ENCODE data around the gene TBC1D5. TPM values are rescaled to one million over a fixed set of nuclear protein-coding genes. Genes with fewer than 3 reads are reported as not detected.
A peak's percentile ranks its signal among the peaks of the same experiment; 100 is the strongest.

The TBC1D5 gene
- total and polyA plus RNA-seq, 2 experiments from 2014 or later = 31.0 to 69.9 TPM

GRCh38 chr3:17384567-17385296, 357.7 kb downstream of the TBC1D5 start:
- no peak overlapping the region for H3K4me3 ChIP-seq
- no peaks in the 10 kb centered on the region for H3K9me2 ChIP-seq (ENCODE audit: insufficient read depth)
- H3K9me3 ChIP-seq (ENCODE audit: low read depth) = no peaks in the 10 kb centered on the region
- in situ Hi-C loops (cut with MboI) = no loop called here
- H3K79me2 ChIP-seq (ENCODE audit: insufficient read depth) = no peaks in the 10 kb centered on the region
- H3K4me2 ChIP-seq (ENCODE audit: unreplicated experiment) = no peak overlapping the region
- H3K36me3 ChIP-seq (ENCODE audit: low read depth) = no peaks in the 10 kb centered on the region
- TF ChIP-seq EZH2 (IDR thresholded peaks at IDR 0.05; ENCODE audit: insufficient read depth, poor library complexity, severe bottlenecking) (no peak), EZH2phosphoT487 (IDR thresholded peaks at IDR 0.05; ENCODE audit: insufficient read depth, low read depth) (no peak)
- H3K27me3 ChIP-seq (replicated peaks; ENCODE audit: insufficient read depth) = no peaks in the 10 kb centered on the region
- no peak overlapping the region for H3K27ac ChIP-seq
- H2AFZ ChIP-seq = no peak overlapping the region
- WGBS, 2 experiments (ENCODE audit: low coverage in 1 of 2, low lambda C conversion rate in 2 of 2, missing lambda C conversion rate in 2 of 2) = 35 to 38% methylated on average over 3 of the region's 3 CpGs
- peaks cover 8% of the 10 kb centered on the region for H3F3A ChIP-seq (ENCODE audit: insufficient read depth)
- H4K20me1 ChIP-seq (ENCODE audit: insufficient read depth) = no peaks in the 10 kb centered on the region
- 0 out of 2 replicates have a peak, but pooled peaks cover 4% of the 10 kb centered on the region for H3K4me1 ChIP-seq (ENCODE audit: insufficient read depth)
- peak; percentile 53 for DNase-seq
- H3K9ac ChIP-seq = no peak overlapping the region

DNA sequence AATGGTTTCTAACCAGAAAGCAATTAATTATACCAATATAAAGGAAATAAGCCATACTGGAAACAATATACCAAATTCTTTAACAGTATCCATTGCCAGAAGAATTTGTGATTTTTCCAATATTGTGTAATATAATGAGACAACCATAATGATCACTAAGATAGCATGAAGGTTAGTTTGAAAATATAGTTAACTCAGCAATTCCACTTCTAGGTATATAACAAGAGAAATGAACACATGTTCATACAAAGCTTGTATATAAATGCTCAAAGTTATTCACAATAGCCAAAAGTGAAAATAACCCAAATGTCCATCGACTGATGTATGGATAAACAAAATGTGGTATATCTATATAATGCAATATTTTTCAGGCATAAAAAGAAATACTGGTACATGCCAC, 369.1 kb downstream of the TBC1D5 start:
- Histone ChIP-seq H3K9me2 (ENCODE audit: insufficient read depth) (no peaks in the 10 kb centered on the region), H3F3A (ENCODE audit: insufficient read depth) (peaks cover 12% of the 10 kb centered on the region), H3K27me3 (replicated peaks; ENCODE audit: insufficient read depth) (no peaks in the 10 kb centered on the region), H3K36me3 (ENCODE audit: low read depth) (0 out of 2 replicates have a peak, but pooled peaks cover 4% of the 10 kb centered on the region), H3K9me3 (ENCODE audit: low read depth) (no peaks in the 10 kb centered on the region), H3K4me3 (no peak overlapping the region), H3K79me2 (ENCODE audit: insufficient read depth) (no peaks in the 10 kb centered on the region), H3K9ac (no peak overlapping the region), H3K4me2 (ENCODE audit: unreplicated experiment) (no peak overlapping the region), H3K4me1 (ENCODE audit: insufficient read depth) (peaks cover 9% of the 10 kb centered on the region), H2AFZ (no peak overlapping the region), H3K27ac (peak overlapping the region; percentile 40), H4K20me1 (ENCODE audit: insufficient read depth) (no peaks in the 10 kb centered on the region)
- in situ Hi-C loops (cut with MboI) = no loop called here
- 100% methylated on average over 1 of the region's 1 CpG for WGBS, 2 experiments (ENCODE audit: low coverage in 1 of 2, low lambda C conversion rate in 2 of 2, missing lambda C conversion rate in 2 of 2)
- no peak for TF ChIP-seq EZH2phosphoT487 (IDR thresholded peaks at IDR 0.05; ENCODE audit: insufficient read depth, low read depth)
- TF ChIP-seq EZH2 (IDR thresholded peaks at IDR 0.05; ENCODE audit: insufficient read depth, poor library complexity, severe bottlenecking) = no peak
- DNase-seq = no peak

DNA sequence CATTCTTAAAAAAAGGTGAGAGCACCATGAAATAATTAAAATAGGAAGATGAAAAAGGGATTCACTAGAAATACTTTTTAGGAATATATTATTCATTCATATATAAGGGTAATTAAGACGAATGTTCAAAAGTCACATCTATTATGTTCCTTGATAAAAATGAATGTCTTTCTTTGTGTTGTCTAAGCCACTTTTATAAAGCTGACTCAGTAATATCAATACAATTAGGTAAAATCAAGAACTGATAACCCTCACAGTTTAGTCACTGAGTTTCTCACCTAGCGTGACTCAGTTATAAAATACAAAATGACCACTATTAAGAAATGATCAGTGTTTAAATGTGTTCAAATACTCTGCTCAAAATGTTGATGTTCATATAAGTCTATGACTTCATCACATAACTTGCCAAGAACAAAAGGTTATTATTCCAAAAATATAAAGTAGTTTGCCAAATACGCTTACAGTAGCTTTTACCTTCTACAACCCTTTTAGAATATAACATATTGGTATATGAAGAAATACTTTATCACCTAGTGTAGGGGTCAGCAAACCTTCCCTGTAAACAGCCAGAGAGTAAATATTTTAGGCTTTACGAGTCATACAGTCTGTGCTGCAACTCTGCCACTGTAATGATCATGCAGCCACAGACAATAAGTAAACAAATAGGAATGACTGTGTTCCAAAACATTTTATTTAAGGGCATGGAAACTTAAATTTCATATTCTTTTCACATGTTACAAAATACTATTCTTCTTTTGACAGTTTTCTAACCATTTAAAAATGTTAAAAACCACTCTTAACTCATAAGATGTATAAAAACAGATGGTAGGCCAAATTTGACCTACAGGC, 369.8 kb downstream of the TBC1D5 start:
- in situ Hi-C loops (cut with MboI) = no loop called here
- WGBS, 2 experiments (ENCODE audit: low coverage in 1 of 2, low lambda C conversion rate in 2 of 2, missing lambda C conversion rate in 2 of 2) = 94% methylated on average over 4 of the region's 4 CpGs

DNA sequence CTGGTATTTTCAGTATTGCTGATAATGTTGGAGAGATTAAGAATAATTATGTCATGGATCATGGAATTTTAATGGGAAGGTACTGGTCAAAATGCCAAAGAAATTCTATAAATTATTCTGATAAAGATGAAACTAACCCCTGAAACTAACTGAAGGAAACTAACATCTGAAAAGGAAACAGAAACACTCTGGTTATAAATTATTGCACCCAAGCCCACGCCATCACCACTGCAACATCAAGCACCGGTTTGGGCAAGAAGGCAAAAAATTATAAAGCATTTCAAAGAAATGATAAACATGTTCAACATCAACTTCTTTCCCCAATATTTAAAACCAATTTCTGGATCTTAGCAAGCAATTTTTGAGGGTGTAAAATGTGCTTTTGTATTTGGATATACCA, 372.5 kb downstream of the TBC1D5 start:
- H3K27ac ChIP-seq = no peak overlapping the region
- H3K79me2 ChIP-seq (ENCODE audit: insufficient read depth) = no peaks in the 10 kb centered on the region
- peaks cover 12% of the 10 kb centered on the region for H3F3A ChIP-seq (ENCODE audit: insufficient read depth)
- no peak overlapping the region for H3K4me3 ChIP-seq
- TF ChIP-seq EZH2phosphoT487 (IDR thresholded peaks at IDR 0.05; ENCODE audit: insufficient read depth, low read depth) (no peak), EZH2 (IDR thresholded peaks at IDR 0.05; ENCODE audit: insufficient read depth, poor library complexity, severe bottlenecking) (no peak)
- 0 out of 2 replicates have a peak, but pooled peaks cover 4% of the 10 kb centered on the region for H3K36me3 ChIP-seq (ENCODE audit: low read depth)
- H3K27me3 ChIP-seq (replicated peaks; ENCODE audit: insufficient read depth) = no peaks in the 10 kb centered on the region
- H2AFZ ChIP-seq = no peak overlapping the region
- H3K4me2 ChIP-seq (ENCODE audit: unreplicated experiment) = no peak overlapping the region
- no peaks in the 10 kb centered on the region for H3K9me3 ChIP-seq (ENCODE audit: low read depth)
- no peak for DNase-seq
- H3K9ac ChIP-seq = no peak overlapping the region
- in situ Hi-C loops (cut with MboI) = no loop called here
- 85 to 86% methylated on average over 2 of the region's 2 CpGs for WGBS, 2 experiments (ENCODE audit: low coverage in 1 of 2, low lambda C conversion rate in 2 of 2, missing lambda C conversion rate in 2 of 2)
- peaks cover 16% of the 10 kb centered on the region for H3K4me1 ChIP-seq (ENCODE audit: insufficient read depth)
- H4K20me1 ChIP-seq (ENCODE audit: insufficient read depth) = no peaks in the 10 kb centered on the region
- H3K9me2 ChIP-seq (ENCODE audit: insufficient read depth) = no peaks in the 10 kb centered on the region

More for the DNA sequence above, 369.8 kb downstream of the TBC1D5 start:
- Histone ChIP-seq H3K4me3 (no peak overlapping the region), H4K20me1 (ENCODE audit: insufficient read depth) (no peaks in the 10 kb centered on the region), H3K9me2 (ENCODE audit: insufficient read depth) (no peaks in the 10 kb centered on the region), H3K27me3 (replicated peaks; ENCODE audit: insufficient read depth) (no peaks in the 10 kb centered on the region), H3K4me2 (ENCODE audit: unreplicated experiment) (no peak overlapping the region), H3F3A (ENCODE audit: insufficient read depth) (peaks cover 12% of the 10 kb centered on the region), H3K9me3 (ENCODE audit: low read depth) (no peaks in the 10 kb centered on the region), H3K4me1 (ENCODE audit: insufficient read depth) (peaks cover 9% of the 10 kb centered on the region), H3K9ac (no peak overlapping the region), H3K79me2 (ENCODE audit: insufficient read depth) (no peaks in the 10 kb centered on the region), H2AFZ (no peak overlapping the region), H3K27ac (peak overlapping the region; percentile 40), H3K36me3 (ENCODE audit: low read depth) (0 out of 2 replicates have a peak, but pooled peaks cover 4% of the 10 kb centered on the region)
- peak; percentile 64 for DNase-seq
- TF ChIP-seq EZH2phosphoT487 (IDR thresholded peaks at IDR 0.05; ENCODE audit: insufficient read depth, low read depth) = no peak
- no peak for TF ChIP-seq EZH2 (IDR thresholded peaks at IDR 0.05; ENCODE audit: insufficient read depth, poor library complexity, severe bottlenecking)

Measured in GM23248 (cell line).